Astrocyte (in vitro differentiated cells and primary cell): ENCODE results near the gene ACTR3C.
"Not testable (repeated sequence)": the region's sequence is repeated elsewhere in the genome, so short reads cannot be mapped to it uniquely, and the experiment has no call there.

Experiments used
- EZH2 ChIP-seq: IDR thresholded peaks from 2 replicates; pipeline ENCODE4 v1.6.1; 2012; ENCODE audit warnings: mild to moderate bottlenecking, low read length, inconsistent platforms; ENCODE audit not compliant: insufficient read depth
- TF ChIP-seq, protein P1 (sequence below): IDR thresholded peaks from 2 replicates; pipeline ENCODE4 v1.5.1; 2011; ENCODE audit warnings: low read depth, mild to moderate bottlenecking, inconsistent platforms, low read length, moderate library complexity; ENCODE audit not compliant: insufficient read depth

- TF ChIP-seq EZH2 = not testable (repeated sequence)
- TF ChIP-seq, protein P1, sequence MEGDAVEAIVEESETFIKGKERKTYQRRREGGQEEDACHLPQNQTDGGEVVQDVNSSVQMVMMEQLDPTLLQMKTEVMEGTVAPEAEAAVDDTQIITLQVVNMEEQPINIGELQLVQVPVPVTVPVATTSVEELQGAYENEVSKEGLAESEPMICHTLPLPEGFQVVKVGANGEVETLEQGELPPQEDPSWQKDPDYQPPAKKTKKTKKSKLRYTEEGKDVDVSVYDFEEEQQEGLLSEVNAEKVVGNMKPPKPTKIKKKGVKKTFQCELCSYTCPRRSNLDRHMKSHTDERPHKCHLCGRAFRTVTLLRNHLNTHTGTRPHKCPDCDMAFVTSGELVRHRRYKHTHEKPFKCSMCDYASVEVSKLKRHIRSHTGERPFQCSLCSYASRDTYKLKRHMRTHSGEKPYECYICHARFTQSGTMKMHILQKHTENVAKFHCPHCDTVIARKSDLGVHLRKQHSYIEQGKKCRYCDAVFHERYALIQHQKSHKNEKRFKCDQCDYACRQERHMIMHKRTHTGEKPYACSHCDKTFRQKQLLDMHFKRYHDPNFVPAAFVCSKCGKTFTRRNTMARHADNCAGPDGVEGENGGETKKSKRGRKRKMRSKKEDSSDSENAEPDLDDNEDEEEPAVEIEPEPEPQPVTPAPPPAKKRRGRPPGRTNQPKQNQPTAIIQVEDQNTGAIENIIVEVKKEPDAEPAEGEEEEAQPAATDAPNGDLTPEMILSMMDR = not testable (repeated sequence)
Observed at GRCh38 chr7:150295614-150296013, 27.7 kb downstream of the ACTR3C start.
